ENCODE measurements around the gene CCR1.
"Not testable (repeated sequence)": the region's sequence is repeated elsewhere in the genome, so short reads cannot be mapped to it uniquely, and the experiment has no call there.

The CCR1 gene

GRCh38 chr3:46186471-46187340, 21.4 kb downstream of the CCR1 start:
- no peak overlapping the region for H3K4me3 ChIP-seq (ENCODE audit: low read depth, low read length)
- peak; percentile 85 for DNase-seq (ENCODE audit: low read depth)
- TF ChIP-seq CTCF (IDR thresholded peaks at IDR 0.05; ENCODE audit: low read depth, low read length, missing control alignments) = no peak

- H3K4me3 ChIP-seq (ENCODE audit: low read depth, low read length) = no peak overlapping the region
- DNase-seq (ENCODE audit: low read depth) = no peak
- TF ChIP-seq CTCF (IDR thresholded peaks at IDR 0.05; ENCODE audit: low read depth, low read length, missing control alignments) = no peak
Measured at GRCh38 chr3:46184469-46184868, 23.6 kb downstream of the CCR1 start.

- TF ChIP-seq CTCF (IDR thresholded peaks at IDR 0.05; ENCODE audit: low read depth, low read length, missing control alignments) = no peak
- DNase-seq (ENCODE audit: low read depth) = no peak
Measured at GRCh38 chr3:46183330-46183729, 24.8 kb downstream of the CCR1 start.

GRCh38 chr3:46168583-46169345, 39.3 kb downstream of the CCR1 start:
- no peak for DNase-seq (ENCODE audit: low read depth)
- TF ChIP-seq CTCF (IDR thresholded peaks at IDR 0.05; ENCODE audit: low read depth, low read length, missing control alignments) = no peak
- no peak overlapping the region for H3K4me3 ChIP-seq (ENCODE audit: low read depth, low read length)

More at GRCh38 chr3:46183330-46183729, 24.8 kb downstream of the CCR1 start:
- no peak overlapping the region for H3K4me3 ChIP-seq (ENCODE audit: low read depth, low read length)

- no peak for TF ChIP-seq CTCF (IDR thresholded peaks at IDR 0.05; ENCODE audit: low read depth, low read length, missing control alignments)
- H3K4me3 ChIP-seq (ENCODE audit: low read depth, low read length) = no peak overlapping the region
- DNase-seq (ENCODE audit: low read depth) = no peak
Measured at GRCh38 chr3:46163556-46164041, 44.5 kb downstream of the CCR1 start.

- no peak overlapping the region for H3K4me3 ChIP-seq (ENCODE audit: low read depth, low read length)
- no peak for TF ChIP-seq CTCF (IDR thresholded peaks at IDR 0.05; ENCODE audit: low read depth, low read length, missing control alignments)
- no peak for DNase-seq (ENCODE audit: low read depth)
Measured at GRCh38 chr3:46162975-46163555, 45.0 kb downstream of the CCR1 start.

GRCh38 chr3:46157685-46158084, 50.4 kb downstream of the CCR1 start:
- DNase-seq (ENCODE audit: low read depth) = not testable (repeated sequence)

More at GRCh38 chr3:46157685-46158084, 50.4 kb downstream of the CCR1 start:
- H3K4me3 ChIP-seq (ENCODE audit: low read depth, low read length) = not testable (repeated sequence)

Data from GM12864 (cell line).